Activated T-helper 1 cell treated with anti-CD3 and anti-CD28 coated beads, Interleukin-12 subunit alpha, Interleukin-12 subunit beta, Interleukin-2, Interleukin-4 antibody, amounts not matched to agents 30 ng/mL and 10 ng/mL and 1 ng/mL, durations not matched to agents 14 hours and 24 hours and 36 hours (primary cell): ENCODE measurements around the gene C1orf52. TPM values are rescaled to one million over a fixed set of nuclear protein-coding genes. Genes with fewer than 3 reads are reported as not detected.

Source experiments
- DNase-seq: peaks from one replicate; pipeline ENCODE4 v3.0.0; 2021; ENCODE audit warnings: low spot score
- H3K27ac Mint-ChIP-seq: one replicate; pipeline ENCODE4 v1.8.0; 2021; ENCODE audit warnings: mild to moderate bottlenecking, mixed read lengths
- H3K27me3 Mint-ChIP-seq: one replicate; pipeline ENCODE4 v1.8.0; 2022; ENCODE audit warnings: mild to moderate bottlenecking, moderate library complexity, mixed read lengths; ENCODE audit not compliant: insufficient read depth
- H3K36me3 Mint-ChIP-seq: one replicate; pipeline ENCODE4 v1.8.0; 2021; ENCODE audit warnings: low read depth, mixed read lengths
- H3K4me1 Mint-ChIP-seq: one replicate; pipeline ENCODE4 v1.8.0; 2021; ENCODE audit warnings: low read depth, mixed read lengths
- H3K4me3 Mint-ChIP-seq: one replicate; pipeline ENCODE4 v1.8.0; 2021; ENCODE audit warnings: mild to moderate bottlenecking, moderate library complexity, mixed read lengths
- H3K9me3 Mint-ChIP-seq: one replicate; pipeline ENCODE4 v1.8.0; 2021; ENCODE audit warnings: mixed read lengths
- intact Hi-C: fragments of 100-400 bp; cut with micrococcal nuclease; formaldehyde crosslinking; loops from one replicate; pipeline ENCODE4 v1.15.1; 2024
- total RNA-seq: library from RNA; stranded (reverse); gene quantifications from 2 replicates; pipeline ENCODE4 v1.2.3, GENCODE V29; 2022

The C1orf52 gene
- total RNA-seq, 1 donor from 2014 or later, result 31.6 TPM

DNA sequence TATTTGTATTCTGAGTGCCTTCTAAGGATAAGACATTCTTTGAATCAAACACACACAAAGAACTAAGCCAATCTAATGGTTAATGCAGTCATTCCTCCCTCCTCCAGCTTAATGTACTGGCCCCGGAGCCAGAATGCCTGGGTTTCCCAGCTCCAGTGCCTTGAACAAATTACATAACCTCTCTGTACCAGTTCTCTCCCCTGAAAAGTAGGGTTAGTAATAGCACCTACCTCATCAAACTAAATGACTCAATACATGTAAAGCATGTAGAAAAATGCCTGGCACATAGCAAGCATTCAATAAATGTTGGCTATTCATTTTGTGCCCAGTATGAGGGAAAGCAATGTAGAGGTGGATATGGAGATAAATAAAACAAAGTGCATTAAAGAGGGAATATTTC lies 14.0 kb downstream of the C1orf52 start:
- Mint-ChIP-seq H3K9me3 (no peaks in the 10 kb centered on the region), H3K27me3 (no peaks in the 10 kb centered on the region), H3K27ac (no peak overlapping the region), H3K4me1 (peaks cover 9% of the 10 kb centered on the region), H3K36me3 (peaks cover 9% of the 10 kb centered on the region), H3K4me3 (no peak overlapping the region)
- DNase-seq, result no peak
- intact Hi-C loops, result no loop called here

DNA sequence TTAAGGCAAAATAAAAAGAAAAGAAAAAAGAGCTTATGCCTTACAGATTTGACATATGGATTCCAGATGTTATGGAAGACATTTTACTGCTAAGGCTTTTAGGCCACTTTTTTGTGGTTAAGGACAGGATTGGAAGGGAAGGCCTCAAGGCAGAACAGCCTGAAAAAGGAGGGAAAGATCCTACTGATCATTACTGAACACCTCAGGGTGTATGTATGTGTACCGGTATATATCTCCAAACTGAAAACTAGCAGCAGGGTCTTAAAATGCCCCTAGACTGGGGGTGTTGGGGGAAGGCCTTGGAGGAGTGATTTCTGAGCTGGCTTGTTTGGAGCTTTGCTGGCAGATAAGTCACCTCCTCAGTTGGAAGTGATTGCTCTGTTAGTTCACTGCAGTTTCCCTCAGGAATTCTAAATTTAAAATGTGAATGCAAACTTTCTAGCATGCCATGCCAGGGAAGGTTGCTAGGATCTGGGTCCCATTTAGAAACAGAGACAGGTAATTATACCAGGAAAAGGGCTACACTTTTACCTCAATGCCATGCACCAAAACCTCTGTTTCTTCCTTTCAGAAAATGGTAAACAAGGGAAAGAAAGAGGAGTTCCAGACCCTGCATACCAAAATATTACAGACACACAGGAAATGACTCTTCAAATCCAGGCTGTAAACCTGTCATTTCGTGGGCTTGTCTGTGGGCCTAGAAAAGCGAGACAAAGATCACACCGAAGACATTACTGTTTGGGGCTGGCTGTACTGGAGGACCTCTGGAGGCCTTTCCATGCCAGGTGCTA lies 15.0 kb downstream of the C1orf52 start:
- no peak for DNase-seq
- Mint-ChIP-seq H3K27ac (no peak overlapping the region), H3K36me3 (peaks cover 2% of the 10 kb centered on the region), H3K9me3 (no peaks in the 10 kb centered on the region), H3K4me1 (peaks cover 11% of the 10 kb centered on the region), H3K4me3 (no peak overlapping the region), H3K27me3 (no peaks in the 10 kb centered on the region)
- intact Hi-C loops, result no loop called here

DNA sequence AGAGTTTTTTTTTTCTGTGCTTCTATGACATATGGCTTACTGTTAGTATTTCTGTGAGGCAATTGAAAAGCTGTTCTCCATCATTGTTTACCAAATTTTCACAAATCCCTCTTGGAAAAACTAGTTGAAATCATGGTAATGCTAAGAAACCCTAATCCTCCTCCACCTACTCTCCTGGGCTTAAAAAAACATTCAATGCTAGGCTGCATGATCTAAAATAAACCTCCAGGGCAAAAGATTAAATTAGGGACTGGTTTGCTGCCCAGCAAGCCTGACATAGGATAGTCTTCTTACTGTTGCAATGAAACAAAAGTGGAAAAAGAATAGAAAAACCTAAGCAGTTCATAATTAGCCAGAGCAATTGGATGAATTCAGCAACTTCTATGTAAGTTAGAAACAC lies 16.1 kb downstream of the C1orf52 start:
- no peak overlapping the region for H3K27ac Mint-ChIP-seq
- no peak overlapping the region for H3K4me3 Mint-ChIP-seq
- H3K36me3 Mint-ChIP-seq, result peaks cover 2% of the 10 kb centered on the region
- H3K9me3 Mint-ChIP-seq, result no peaks in the 10 kb centered on the region
- intact Hi-C loops, result no loop called here
- no peaks in the 10 kb centered on the region for H3K27me3 Mint-ChIP-seq
- DNase-seq, result no peak
- H3K4me1 Mint-ChIP-seq, result peaks cover 11% of the 10 kb centered on the region

DNA sequence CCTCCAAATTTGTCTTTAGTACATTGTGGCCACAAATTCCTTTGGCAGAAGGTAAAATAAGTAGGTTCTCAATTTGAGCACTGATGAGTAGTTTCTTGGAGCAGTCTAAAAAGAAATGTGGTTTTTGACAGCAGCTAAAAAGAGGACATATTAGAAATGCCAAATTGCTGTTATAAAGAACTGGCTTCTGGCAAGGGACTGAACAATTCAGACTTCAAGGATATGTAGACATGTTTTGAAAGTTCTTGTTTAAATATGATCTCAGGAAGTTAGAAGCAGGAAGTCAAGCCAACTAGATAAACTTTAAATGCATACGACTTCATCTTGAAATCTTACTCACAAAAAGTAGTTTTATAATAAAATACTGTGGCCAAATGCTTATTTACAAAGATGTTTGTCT lies 18.8 kb downstream of the C1orf52 start:
- no peaks in the 10 kb centered on the region for H3K9me3 Mint-ChIP-seq
- H3K27ac Mint-ChIP-seq, result no peak overlapping the region
- no peaks in the 10 kb centered on the region for H3K27me3 Mint-ChIP-seq
- intact Hi-C loops, result no loop called here
- H3K4me3 Mint-ChIP-seq, result no peak overlapping the region
- H3K4me1 Mint-ChIP-seq, result peaks cover 11% of the 10 kb centered on the region
- no peaks in the 10 kb centered on the region for H3K36me3 Mint-ChIP-seq
- DNase-seq, result no peak

DNA sequence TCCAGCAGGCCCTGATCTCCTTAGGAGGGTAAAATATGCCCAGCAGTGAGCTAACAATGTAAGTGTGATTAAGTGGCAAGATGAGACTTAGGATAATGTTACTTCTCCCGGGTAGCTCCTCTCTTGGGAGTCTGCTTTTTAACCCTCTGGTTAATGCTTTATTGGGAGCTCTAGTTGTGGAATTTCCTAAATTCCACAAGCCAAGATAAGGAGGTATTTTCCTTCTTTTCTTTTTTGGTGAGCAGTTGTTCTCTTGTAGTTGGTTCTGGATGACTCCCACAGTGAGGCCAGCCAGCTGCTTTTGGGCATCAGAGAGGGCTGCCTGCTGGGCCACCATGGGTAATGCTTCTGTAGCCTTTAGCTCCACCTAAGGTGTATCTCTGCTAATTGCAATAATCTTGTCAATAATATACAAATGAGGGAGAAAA lies 19.3 kb downstream of the C1orf52 start:
- H3K27me3 Mint-ChIP-seq, result no peaks in the 10 kb centered on the region
- H3K4me3 Mint-ChIP-seq, result no peak overlapping the region
- H3K4me1 Mint-ChIP-seq, result peaks cover 11% of the 10 kb centered on the region
- no peak for DNase-seq
- H3K36me3 Mint-ChIP-seq, result no peaks in the 10 kb centered on the region
- intact Hi-C loops, result no loop called here
- no peaks in the 10 kb centered on the region for H3K9me3 Mint-ChIP-seq
- no peak overlapping the region for H3K27ac Mint-ChIP-seq

DNA sequence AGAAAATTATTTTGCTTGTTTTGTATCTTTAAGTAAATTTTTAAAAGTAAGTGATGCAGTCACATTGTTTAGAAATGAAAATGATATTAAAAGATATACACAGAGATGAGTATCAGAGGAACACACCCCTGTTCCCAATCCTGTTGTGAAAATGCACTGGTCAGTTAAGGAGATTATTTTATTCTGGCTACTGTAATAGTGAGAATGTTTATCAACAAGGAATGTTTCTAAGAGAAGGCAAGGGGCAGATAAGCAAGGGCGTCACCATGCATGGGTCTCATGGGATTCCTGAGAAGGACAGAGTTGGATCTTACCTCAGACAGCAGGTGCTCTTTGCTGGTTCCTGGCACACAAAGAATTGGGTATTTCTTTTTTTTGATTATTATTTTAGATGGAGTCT lies 21.8 kb downstream of the C1orf52 start:
- Mint-ChIP-seq H3K4me1 (peaks cover 11% of the 10 kb centered on the region), H3K27me3 (no peaks in the 10 kb centered on the region), H3K27ac (no peak overlapping the region), H3K9me3 (no peaks in the 10 kb centered on the region), H3K36me3 (no peaks in the 10 kb centered on the region), H3K4me3 (no peak overlapping the region)
- no peak for DNase-seq
- intact Hi-C loops, result no loop called here

DNA sequence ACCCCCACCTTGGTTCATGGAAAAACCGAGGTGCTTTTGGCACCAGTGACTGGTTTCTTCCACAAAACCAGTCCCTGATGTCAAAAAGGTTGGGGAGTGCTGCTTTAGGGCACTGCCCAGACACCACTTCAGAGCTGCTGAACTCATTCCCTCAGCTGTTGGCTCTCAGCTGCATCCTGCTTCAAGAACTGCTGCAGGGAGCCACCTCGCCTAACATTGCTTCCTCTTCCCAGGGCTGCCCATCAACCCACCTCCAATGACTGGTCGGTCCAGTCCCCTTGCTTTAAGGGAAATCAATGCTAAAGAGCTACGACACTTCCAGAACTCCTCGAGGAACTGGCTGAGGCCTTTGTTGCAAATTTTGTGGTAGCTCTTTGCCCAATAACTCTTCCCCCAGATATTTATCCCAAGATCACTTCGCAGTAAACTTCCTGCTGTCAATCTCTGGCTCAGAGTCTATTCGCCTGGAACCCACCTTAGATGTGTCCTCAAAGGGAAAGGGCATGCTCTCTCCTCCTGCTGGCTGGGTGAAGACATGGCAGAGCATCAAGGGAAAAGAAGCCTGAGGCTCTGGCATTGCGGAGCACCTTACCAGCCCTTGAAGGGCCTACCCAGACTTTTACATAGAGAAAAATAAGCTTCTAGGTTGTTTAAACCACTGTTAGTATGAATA lies 29.0 kb downstream of the C1orf52 start:
- H3K4me1 Mint-ChIP-seq, result no peaks in the 10 kb centered on the region
- DNase-seq, result no peak

DNA sequence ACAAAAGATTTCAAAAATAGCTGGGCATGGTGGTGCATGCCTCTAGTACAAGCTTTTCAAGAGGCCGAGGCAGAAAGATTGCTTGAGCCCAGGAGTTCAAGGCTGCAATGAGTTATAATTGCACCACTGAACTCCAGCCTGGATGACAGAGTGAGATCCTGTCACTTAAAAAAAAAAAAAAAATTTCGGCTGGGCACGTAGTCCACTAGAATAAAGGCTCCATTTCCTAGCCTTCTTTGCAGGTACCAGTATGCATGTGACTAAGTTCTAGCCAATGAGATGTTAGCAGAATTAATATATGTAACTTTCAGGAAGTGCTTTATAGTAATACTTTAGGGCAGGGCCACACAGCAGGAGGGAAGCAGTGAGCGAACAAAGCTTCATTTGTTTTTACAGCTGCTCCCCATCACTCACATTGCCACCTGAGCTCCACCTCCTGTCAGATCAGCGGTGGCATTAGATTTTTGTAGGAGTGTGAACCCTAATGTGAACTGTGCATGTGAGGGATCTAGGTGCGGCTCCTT lies 29.8 kb downstream of the C1orf52 start:
- Mint-ChIP-seq H3K4me3 (no peak overlapping the region), H3K4me1 (no peaks in the 10 kb centered on the region), H3K27me3 (peaks cover 18% of the 10 kb centered on the region), H3K9me3 (no peaks in the 10 kb centered on the region), H3K36me3 (no peaks in the 10 kb centered on the region), H3K27ac (no peak overlapping the region)
- no peak for DNase-seq
- intact Hi-C loops, result no loop called here

More for the DNA sequence above, 29.0 kb downstream of the C1orf52 start:
- no peak overlapping the region for H3K27ac Mint-ChIP-seq
- no peaks in the 10 kb centered on the region for H3K36me3 Mint-ChIP-seq
- intact Hi-C loops, result no loop called here
- no peaks in the 10 kb centered on the region for H3K9me3 Mint-ChIP-seq
- peaks cover 17% of the 10 kb centered on the region for H3K27me3 Mint-ChIP-seq
- no peak overlapping the region for H3K4me3 Mint-ChIP-seq

DNA sequence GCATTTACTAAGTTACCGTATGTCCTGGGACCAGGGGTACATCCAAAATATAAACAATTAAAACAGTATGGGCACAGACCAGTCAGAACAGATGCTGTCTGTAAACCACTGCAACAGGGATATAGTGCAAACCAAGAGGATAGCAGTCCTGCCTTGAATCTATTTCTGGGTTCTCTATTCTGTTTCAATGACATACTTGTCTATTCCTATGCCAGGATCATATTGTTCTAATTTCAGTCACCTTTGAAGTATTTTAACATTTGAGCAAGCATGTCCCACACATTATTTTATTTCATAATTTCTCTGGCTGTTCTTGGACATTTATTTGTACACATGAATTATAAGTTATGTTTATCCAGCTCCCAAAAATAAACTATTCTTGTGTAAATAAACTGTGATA lies 30.5 kb downstream of the C1orf52 start:
- no peaks in the 10 kb centered on the region for H3K4me1 Mint-ChIP-seq
- no peak overlapping the region for H3K4me3 Mint-ChIP-seq
- intact Hi-C loops, result no loop called here
- no peak overlapping the region for H3K27ac Mint-ChIP-seq
- no peak for DNase-seq
- H3K36me3 Mint-ChIP-seq, result no peaks in the 10 kb centered on the region
- H3K27me3 Mint-ChIP-seq, result peaks cover 20% of the 10 kb centered on the region
- no peaks in the 10 kb centered on the region for H3K9me3 Mint-ChIP-seq

DNA sequence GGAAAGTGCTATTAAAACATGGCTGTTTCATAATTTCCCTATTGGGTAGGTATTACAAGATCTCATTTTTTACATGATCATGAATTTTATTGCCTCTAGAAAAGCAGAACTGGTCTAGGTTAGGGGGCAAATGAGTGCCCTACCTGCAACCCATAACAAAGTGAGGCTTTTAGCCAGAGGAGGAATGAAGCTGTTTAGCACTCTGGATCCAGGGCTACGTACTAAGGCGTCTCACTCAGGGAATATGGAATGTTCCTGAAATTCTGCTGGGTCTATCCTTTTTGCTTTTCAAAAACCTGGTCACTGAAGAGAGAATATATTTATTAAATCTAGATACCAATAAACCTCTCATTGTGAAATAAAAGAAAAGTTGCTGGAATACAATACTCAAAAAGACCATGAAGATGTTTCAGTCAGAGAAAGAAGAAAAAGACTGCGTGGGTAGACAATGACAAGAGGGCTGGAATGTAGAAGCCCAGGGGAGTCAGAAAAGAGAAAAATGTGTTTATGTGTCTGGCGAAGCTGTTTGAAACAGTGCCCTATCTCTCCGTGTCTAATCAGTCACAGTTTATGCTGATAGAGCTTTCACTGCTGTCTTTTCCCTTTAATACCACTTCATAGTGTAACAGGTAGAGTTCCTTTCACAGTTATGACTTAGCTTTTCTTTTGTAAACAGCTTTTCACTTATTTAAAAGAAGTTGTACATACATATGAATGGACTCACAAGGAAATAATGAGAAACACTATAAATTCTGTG lies 33.7 kb downstream of the C1orf52 start:
- H3K27ac Mint-ChIP-seq, result no peak overlapping the region
- DNase-seq, result no peak
- H3K36me3 Mint-ChIP-seq, result no peaks in the 10 kb centered on the region
- H3K4me3 Mint-ChIP-seq, result no peak overlapping the region
- intact Hi-C loops, result no loop called here
- H3K27me3 Mint-ChIP-seq, result peaks cover 29% of the 10 kb centered on the region
- no peaks in the 10 kb centered on the region for H3K4me1 Mint-ChIP-seq
- H3K9me3 Mint-ChIP-seq, result no peaks in the 10 kb centered on the region

DNA sequence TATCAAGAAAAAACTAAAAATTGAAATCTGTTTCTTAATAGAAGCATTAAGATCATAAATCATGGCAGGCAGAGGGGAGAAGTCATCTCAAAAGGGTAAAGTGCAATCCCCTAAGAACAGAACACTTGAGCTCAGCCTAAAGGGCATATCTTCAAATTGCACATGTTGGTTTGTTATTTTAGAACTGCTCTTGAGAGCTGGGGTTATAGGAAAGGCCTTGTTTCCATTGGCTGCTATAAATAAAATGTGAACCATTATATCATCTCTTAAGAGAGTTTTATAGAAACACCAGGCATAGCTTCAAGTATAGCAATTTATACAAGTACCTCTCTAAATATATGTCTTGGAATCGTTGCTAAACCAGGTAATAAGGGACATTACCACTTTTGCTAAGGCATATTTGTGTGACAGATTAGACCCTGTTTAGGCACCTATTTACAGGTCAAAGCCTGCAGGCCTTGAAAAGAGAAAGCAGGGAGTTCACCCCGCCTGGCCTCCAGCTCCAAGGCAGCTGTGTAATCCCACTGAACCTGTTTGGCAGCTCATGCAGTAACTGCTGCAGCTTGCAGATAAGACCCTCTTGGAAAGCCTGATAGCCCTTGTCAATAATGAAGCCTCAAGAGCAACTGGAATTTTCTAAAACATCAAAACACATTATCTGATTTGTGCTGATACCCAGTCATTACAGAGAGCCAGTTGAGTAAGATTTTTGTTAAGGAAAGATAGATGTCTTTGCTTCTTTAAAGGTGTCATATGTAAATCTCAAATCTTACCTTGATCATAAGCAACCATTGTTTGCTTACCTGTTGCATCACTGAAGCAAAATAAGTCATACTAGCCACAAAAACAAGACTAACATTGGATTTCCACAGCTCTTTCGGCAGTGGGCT lies 34.5 kb downstream of the C1orf52 start:
- Mint-ChIP-seq H3K27ac (no peak overlapping the region), H3K4me1 (no peaks in the 10 kb centered on the region), H3K36me3 (no peaks in the 10 kb centered on the region), H3K9me3 (no peaks in the 10 kb centered on the region), H3K27me3 (peaks cover 36% of the 10 kb centered on the region), H3K4me3 (no peak overlapping the region)
- intact Hi-C loops, result no loop called here
- no peak for DNase-seq

DNA sequence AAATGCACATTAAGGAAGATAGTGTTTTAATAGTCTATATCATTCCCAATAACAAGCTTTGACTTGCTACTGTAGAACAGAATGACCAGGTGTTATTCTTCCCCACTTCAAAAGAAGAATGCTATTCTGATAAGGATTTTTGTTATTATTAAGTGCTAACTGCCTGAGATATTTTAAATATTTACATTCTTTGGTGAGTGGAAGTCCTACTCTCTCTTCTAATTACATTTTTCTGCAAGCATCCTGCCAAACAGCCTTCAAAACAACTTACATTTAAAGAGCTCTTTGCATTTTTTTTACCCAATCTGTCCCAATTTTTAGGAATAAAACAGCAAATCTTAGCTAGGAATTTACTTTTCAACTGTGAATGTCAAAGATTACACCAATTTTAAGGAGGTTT lies 35.2 kb downstream of the C1orf52 start:
- Mint-ChIP-seq H3K27ac (no peak overlapping the region), H3K9me3 (no peaks in the 10 kb centered on the region), H3K4me3 (no peak overlapping the region), H3K36me3 (no peaks in the 10 kb centered on the region), H3K4me1 (no peaks in the 10 kb centered on the region), H3K27me3 (peaks cover 39% of the 10 kb centered on the region)
- intact Hi-C loops, result no loop called here
- DNase-seq, result no peak
